GM21360 (cell line): ENCODE data around the gene CCDC18.
"Not testable (repeated sequence)": the region's sequence is repeated elsewhere in the genome, so short reads cannot be mapped to it uniquely, and the experiment has no call there.

Source experiments
- ATAC-seq: cut with Tn5 transposase; IDR thresholded peaks from one replicate; pipeline ENCODE4 v1.9.1; 2021; ENCODE audit warnings: mild to moderate bottlenecking, moderate library complexity; ENCODE audit not compliant: unreplicated experiment

The CCDC18 gene, protein sequence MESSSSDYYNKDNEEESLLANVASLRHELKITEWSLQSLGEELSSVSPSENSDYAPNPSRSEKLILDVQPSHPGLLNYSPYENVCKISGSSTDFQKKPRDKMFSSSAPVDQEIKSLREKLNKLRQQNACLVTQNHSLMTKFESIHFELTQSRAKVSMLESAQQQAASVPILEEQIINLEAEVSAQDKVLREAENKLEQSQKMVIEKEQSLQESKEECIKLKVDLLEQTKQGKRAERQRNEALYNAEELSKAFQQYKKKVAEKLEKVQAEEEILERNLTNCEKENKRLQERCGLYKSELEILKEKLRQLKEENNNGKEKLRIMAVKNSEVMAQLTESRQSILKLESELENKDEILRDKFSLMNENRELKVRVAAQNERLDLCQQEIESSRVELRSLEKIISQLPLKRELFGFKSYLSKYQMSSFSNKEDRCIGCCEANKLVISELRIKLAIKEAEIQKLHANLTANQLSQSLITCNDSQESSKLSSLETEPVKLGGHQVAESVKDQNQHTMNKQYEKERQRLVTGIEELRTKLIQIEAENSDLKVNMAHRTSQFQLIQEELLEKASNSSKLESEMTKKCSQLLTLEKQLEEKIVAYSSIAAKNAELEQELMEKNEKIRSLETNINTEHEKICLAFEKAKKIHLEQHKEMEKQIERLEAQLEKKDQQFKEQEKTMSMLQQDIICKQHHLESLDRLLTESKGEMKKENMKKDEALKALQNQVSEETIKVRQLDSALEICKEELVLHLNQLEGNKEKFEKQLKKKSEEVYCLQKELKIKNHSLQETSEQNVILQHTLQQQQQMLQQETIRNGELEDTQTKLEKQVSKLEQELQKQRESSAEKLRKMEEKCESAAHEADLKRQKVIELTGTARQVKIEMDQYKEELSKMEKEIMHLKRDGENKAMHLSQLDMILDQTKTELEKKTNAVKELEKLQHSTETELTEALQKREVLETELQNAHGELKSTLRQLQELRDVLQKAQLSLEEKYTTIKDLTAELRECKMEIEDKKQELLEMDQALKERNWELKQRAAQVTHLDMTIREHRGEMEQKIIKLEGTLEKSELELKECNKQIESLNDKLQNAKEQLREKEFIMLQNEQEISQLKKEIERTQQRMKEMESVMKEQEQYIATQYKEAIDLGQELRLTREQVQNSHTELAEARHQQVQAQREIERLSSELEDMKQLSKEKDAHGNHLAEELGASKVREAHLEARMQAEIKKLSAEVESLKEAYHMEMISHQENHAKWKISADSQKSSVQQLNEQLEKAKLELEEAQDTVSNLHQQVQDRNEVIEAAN (N-terminal part only)

DNA sequence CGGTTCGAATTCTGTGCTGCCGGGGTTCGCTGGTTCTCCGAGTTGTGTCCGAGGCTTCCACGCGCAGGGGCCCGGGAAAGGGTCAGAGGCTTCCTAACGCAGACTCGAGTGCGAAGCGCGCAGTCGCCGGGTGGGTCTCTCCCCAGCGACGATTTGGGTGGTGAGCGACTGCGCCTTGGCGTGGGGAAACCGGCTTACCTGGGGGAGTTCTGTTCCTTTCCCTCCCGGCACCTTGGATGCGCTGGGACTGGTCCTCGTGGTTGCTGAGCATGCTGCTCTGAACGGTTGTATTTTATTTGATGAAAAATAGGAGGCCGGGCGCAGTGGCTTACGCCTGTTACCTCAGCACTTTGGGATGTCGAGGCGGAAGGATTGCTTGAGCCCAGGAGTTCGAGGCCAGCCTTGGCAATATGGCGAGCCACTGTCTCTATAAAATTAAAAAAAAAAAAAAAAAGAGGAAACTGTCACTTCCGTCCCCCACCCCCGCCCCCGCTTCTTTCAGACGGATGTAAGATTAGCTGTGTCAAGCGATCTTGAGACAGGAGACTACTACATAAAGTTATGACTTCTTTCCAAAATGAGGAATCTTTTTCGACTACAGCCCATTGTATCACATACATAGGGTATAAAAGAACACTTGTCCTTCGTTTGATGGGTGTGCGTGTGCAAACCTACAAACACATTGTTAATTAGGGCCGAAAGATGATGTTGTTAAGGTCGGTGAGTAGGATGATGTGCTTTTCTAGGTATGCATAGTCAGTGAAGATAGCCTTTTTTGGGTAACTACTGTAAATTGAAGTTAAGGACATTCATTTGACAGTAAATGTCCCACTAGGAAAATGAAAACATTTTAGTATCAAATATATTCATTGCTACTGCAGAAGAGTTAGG lies at the start of gene CCDC18:
Gene CCDC18, plus strand, starts transcription at position 2 of the 891 bp plus-strand sequence. CDS start 2,638 bp downstream, outside the sequence.
- ATAC-seq, result peak; percentile 2

- no peak for ATAC-seq
These were observed 47.9 kb upstream of the CCDC18 start for GRCh38 chr1:93132638-93133037.

DNA sequence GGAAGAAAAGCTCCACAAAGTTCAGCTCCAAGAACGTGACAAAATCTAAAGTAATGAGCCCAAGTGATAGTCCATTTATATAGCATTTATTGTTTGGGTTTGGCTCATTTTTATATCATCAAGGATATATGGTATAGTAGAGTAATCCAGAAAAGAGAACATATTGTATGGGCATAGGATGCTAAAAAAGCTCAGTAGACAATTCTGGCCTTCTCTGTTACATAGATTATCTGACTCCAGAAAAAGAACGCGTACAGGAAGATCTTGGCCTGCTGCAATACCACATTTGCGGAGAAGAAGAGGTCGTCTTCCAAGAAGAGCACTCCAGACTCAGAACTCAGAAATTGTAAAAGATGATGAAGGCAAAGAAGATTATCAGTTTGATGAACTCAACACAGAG lies 44.1 kb upstream of the CCDC18 start:
- ATAC-seq, result no peak

GRCh38 chr1:93137604-93138292 lies 42.8 kb upstream of the CCDC18 start:
- ATAC-seq, result no peak

- ATAC-seq, result no peak
These were observed 40.4 kb upstream of the CCDC18 start for GRCh38 chr1:93140106-93140505.

DNA sequence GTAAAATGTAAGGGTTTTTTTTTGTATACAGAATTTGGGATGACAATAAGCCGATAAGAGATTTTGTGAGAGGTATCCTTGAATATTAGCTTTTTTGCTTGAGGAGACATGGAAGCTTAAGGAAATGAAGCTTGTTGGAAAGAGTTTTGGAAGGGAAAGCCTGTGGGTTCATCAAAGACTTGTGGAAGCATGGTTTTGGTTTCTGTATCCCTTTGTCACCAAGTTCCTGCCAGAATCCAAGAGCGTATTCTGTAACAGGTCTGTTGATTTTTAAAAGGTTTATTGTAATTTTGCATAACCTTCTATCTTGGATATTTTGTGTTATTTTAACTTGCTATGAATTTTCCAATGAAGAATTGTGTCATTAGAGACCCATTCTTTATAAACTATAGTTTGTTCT lies 38.4 kb upstream of the CCDC18 start:
- no peak for ATAC-seq

DNA sequence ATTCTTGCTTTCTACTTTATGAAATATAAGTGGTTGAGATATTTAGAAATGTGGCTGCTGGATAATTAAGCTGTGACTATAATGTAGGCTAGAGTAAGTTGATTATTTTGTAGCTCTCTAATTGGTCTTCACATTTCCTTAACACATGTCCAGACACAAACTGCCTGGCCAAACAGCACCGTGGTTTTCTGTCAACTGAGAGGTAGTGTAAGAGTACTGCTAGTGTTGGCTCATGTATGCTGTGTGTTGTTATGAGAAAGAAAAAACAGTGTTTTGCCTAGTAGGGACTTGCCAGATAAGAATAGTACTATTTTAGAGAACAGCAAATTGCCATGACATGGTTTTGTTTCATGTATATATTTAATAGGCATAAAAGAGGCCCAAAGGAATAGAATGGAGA lies 37.4 kb upstream of the CCDC18 start:
- ATAC-seq, result no peak

- no peak for ATAC-seq
These were observed 36.8 kb upstream of the CCDC18 start for GRCh38 chr1:93143769-93144168.

GRCh38 chr1:93148001-93148400 lies 32.5 kb upstream of the CCDC18 start:
- no peak for ATAC-seq

GRCh38 chr1:93150729-93151128 lies 29.8 kb upstream of the CCDC18 start:
- ATAC-seq, result no peak

- no peak for ATAC-seq
These were observed 29.1 kb upstream of the CCDC18 start for GRCh38 chr1:93151474-93151873.

GRCh38 chr1:93152835-93153234 lies 27.7 kb upstream of the CCDC18 start:
- no peak for ATAC-seq

DNA sequence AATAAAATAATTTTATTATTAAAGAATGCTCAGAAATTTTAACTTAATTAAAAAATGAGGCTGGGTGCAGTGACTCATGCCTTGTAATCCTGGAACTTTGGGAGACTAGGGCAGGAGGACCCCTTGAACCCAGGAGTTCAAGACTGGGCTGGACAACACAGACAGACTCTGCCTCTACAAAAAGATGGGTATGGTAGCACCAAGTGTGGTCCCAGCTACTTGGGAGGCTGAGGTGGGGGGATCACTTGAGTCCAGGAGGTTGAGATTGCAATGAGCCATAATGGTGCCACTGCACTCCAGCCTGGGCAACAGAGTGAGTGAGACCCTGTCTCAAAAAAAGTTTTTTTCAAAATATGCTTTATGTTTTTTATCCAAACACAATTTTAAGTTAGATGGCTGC lies 25.6 kb upstream of the CCDC18 start:
- no peak for ATAC-seq

GRCh38 chr1:93155335-93155734 lies 25.2 kb upstream of the CCDC18 start:
- no peak for ATAC-seq

- ATAC-seq, result no peak
These were observed 21.2 kb upstream of the CCDC18 start for GRCh38 chr1:93159337-93159736.

DNA sequence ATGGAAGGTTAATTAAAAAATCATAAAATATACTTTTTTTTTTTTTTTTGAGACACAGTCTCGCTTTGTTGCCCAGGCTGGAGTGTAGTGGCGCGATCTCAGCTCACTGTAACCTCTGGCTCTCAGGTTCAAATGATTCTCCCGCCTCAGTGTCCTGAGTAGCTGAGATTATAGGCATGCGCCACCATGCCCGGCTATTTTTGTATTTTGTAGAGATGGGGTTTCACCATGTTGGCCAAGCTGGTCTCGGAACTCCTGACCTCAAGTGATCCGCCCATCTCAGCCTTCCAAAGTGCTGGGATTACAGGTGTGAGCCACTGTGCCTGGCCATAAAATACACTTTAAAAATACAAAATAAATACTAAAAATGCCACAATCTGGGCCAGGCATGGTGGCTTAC lies 17.2 kb upstream of the CCDC18 start:
- ATAC-seq, result not testable (repeated sequence)

DNA sequence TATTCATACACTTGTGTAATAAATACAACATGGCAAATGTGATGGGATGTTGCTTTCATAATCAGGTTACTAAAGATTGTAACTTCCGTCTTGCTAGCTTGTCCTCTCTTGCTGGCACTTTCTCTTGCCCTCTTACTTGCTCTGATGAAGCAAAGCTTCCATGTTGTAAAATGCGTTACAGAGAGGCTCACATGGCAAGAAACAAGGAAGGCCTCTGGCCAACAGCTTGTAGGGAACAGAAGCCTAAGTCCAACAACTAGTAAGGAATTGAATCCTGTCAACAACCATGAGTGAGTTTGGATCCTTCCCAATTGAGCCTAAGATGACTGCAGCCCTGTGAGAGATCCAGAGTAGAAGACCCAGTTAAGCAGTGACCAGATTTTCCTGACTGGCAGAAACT lies 15.7 kb upstream of the CCDC18 start:
- no peak for ATAC-seq

DNA sequence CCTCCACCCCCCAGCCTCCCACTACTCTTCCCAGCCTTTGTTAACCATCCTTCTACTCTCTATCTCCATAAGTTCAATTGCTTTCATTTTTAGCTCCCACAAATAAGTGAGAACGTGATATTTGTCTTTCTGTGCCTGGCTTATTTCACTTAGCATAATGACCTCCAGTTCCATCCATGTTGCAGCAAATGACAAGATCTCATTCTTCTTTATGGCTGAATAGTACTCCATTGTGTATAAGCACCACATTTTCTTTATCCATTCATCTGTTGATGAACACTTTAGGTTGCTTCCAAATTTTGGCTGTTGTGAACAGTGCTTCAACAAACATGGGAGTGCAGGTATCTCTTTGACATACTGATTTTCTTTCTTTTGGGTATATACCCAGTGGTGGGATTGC lies 14.6 kb upstream of the CCDC18 start:
- not testable (repeated sequence) for ATAC-seq

- no peak for ATAC-seq
These were observed 13.5 kb upstream of the CCDC18 start for GRCh38 chr1:93167006-93167405.
